Tibial artery (tissue), 4 donors: ENCODE results near the gene KCNK5.
A peak's percentile ranks its signal among the peaks of the same experiment; 100 is the strongest.

Source experiments
- DNase-seq, 2 donors: peaks; one replicate each; pipeline ENCODE4 v3.0.0-alpha.2; 2019
- H3K27ac ChIP-seq, 2 donors: fragments of 200-600 bp; sonication (generic) in 1 of 2; 1 replicate in 1 of 2; 2 replicates in 1 of 2; pipeline ENCODE4 v1.5.1; 2018 to 2019; ENCODE audit warnings: mild to moderate bottlenecking in 1 of 2
- H3K27me3 ChIP-seq, 2 donors: fragments of 200-600 bp; sonication (generic) in 1 of 2; one replicate each; pipeline versions ENCODE4 v1.5.1 to v1.6.0; 2016 to 2019
- H3K36me3 ChIP-seq, 3 donors: fragments of 200-600 bp; sonication (generic) in 2 of 3; one replicate each; pipeline ENCODE4 v1.5.1; 2016 to 2019; ENCODE audit warnings: mild to moderate bottlenecking in 2 of 3
- H3K4me1 ChIP-seq, 4 donors: fragments of 200-600 bp; sonication (generic) in 2 of 4; 1 replicate in 3 of 4; 2 replicates in 1 of 4; pipeline ENCODE4 v1.5.1; 2016 to 2019
- H3K4me3 ChIP-seq, 2 donors: fragments of 200-600 bp; sonication (generic) in 1 of 2; 1 replicate in 1 of 2; 2 replicates in 1 of 2; pipeline ENCODE4 v1.5.1; 2018 to 2019; ENCODE audit warnings: mild to moderate bottlenecking in 2 of 2
- H3K9me3 ChIP-seq, 3 donors: fragments of 200-600 bp; sonication (generic) in 1 of 3; one replicate each; pipeline ENCODE4 v1.5.1; 2016 to 2019
- intact Hi-C: fragments of 100-400 bp; cut with DNase I; formaldehyde crosslinking; loops from one replicate; pipeline ENCODE4 v1.15.0; 2023; ENCODE audit warnings: low total_unique reads
- TF ChIP-seq, protein P1 (sequence below), 2 experiments: fragments of 200-600 bp in 1 of 2; fragments of 450-650 bp in 1 of 2; IDR thresholded peaks; one replicate each; pipeline ENCODE4 v1.5.1; 2017 to 2019; ENCODE audit warnings: antibody characterized with exemption in 2 of 2, mild to moderate bottlenecking in 1 of 2, moderate library complexity in 1 of 2

KCNK5 gene

DNA sequence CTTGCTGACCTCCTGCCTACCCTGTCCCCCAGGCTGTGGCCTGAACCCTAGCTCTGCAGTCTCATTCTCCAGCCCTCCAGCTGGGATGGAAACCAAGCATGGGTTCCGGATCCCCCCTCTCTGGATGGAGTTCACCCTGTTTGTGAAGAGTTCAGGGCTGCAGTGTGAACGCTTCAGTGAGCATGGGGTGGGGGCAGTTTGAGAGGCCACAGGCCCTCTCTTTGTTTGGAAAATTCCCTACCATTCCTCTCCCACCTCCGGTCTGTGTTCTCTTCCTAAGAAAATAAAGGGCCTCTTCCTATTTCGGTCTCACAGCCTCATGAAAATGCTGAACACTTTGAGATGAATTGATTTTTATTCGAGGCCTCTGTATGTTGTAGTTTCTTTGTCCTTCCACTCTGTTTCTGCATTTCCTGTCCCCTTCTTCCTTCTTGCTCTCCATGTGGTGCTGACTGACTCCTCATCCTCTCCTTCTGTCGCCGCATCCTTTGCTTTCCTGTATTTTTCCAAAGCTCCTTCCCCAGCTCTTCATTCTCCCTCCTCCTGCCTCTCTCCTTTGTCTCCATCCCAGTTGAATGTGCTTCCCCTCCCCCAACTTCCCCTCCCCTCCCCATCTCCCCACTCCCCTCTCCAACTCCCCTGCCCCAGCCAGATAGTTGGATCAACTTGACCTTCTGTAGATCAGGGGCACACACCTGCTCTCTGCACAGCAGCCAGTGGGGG, 2.4 kb upstream of the KCNK5 start:
- Histone ChIP-seq H3K4me1 (peaks cover 0 to 16% (median 10%) of the 10 kb centered on the region in 4 donors), H3K9me3 (no peaks in the 10 kb centered on the region), H3K27me3 (peaks cover 0 to 23% of the 10 kb centered on the region in 2 donors), H3K36me3 (no peaks in the 10 kb centered on the region), H3K4me3 (no peak overlapping the region), H3K27ac (no peak overlapping the region)
- intact Hi-C loops: no loop called here
- TF ChIP-seq, protein P1, sequence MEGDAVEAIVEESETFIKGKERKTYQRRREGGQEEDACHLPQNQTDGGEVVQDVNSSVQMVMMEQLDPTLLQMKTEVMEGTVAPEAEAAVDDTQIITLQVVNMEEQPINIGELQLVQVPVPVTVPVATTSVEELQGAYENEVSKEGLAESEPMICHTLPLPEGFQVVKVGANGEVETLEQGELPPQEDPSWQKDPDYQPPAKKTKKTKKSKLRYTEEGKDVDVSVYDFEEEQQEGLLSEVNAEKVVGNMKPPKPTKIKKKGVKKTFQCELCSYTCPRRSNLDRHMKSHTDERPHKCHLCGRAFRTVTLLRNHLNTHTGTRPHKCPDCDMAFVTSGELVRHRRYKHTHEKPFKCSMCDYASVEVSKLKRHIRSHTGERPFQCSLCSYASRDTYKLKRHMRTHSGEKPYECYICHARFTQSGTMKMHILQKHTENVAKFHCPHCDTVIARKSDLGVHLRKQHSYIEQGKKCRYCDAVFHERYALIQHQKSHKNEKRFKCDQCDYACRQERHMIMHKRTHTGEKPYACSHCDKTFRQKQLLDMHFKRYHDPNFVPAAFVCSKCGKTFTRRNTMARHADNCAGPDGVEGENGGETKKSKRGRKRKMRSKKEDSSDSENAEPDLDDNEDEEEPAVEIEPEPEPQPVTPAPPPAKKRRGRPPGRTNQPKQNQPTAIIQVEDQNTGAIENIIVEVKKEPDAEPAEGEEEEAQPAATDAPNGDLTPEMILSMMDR (IDR thresholded peaks at IDR 0.05): no peak
- no peak for DNase-seq

DNA sequence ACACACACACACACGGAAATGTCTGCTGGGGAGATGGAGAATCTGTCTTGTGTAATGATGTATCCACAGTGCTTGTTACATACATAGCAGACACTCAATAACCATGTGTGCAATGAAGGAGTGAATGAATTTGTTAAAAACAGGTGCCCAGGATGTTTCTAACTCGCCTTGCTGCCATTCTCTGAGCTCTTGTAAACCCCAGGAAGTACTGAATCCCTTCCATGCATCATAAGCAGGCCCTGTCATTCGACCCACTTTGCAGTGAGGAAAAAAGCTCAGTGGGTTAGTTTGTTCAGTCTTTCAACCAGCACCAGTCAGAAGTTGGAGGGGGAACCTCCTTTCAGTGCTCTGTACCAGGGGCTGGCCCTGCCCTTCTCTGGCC, 1.4 kb upstream of the KCNK5 start:
- Histone ChIP-seq H3K4me3 (no peak overlapping the region), H3K4me1 (peaks cover 0 to 16% (median 10%) of the 10 kb centered on the region in 4 donors), H3K27me3 (peaks cover 0 to 29% of the 10 kb centered on the region in 2 donors), H3K9me3 (no peaks in the 10 kb centered on the region), H3K27ac (no peak overlapping the region), H3K36me3 (no peaks in the 10 kb centered on the region)
- DNase-seq: no peak
- intact Hi-C loops: no loop called here
- TF ChIP-seq, protein P1 (IDR thresholded peaks at IDR 0.05): no peak

DNA sequence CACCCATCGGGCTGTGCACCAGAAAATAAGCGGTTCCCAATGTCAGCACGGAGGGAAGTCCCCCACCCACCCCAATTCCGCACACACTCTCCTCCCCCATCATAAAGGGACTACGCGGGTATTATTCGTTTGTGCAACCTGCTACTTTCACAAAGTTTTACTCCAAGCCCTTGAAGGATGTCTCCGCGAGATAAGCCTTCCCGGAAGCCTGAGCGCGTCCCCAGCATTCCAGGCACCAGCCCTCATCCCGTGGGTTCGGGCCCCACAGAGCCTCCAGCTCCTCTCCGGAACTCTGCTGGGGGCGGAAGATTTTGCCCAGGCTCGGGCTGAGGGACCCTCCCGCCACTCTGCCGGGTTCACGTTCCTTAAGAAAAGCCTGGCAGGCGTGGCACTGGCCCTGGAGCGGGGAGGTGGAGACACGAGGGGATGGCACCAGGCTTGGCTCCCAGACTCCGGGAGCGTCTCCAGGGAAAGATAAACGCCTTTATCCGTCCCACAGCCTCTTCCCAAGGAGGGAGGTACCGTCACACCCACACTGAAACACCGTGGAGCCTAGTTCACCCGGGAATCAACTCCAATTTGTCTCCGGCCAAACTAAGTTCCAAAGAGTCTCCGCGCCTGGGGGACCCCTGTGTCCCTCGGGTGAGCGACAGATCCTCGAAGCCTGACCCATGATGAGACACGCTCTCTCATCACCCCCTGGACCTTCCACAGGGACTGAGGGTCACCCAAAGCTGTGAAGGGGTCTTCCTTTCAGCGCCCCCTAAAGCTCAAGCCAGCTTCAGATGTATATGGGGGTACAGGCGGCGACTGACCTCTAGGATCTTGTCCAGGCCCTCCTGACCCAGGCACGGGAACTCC, 934 bp downstream of the KCNK5 start:
- Histone ChIP-seq H3K4me1 (peaks cover 0 to 16% (median 10%) of the 10 kb centered on the region in 4 donors), H3K27me3 (peaks cover 0 to 29% of the 10 kb centered on the region in 2 donors), H3K4me3 (peak overlapping the region; percentile 44 to 54), H3K36me3 (no peaks in the 10 kb centered on the region), H3K9me3 (no peaks in the 10 kb centered on the region), H3K27ac (no peak overlapping the region)
- intact Hi-C loops: no loop called here
- DNase-seq: no peak
- TF ChIP-seq, protein P1 (IDR thresholded peaks at IDR 0.05): no peak

DNA sequence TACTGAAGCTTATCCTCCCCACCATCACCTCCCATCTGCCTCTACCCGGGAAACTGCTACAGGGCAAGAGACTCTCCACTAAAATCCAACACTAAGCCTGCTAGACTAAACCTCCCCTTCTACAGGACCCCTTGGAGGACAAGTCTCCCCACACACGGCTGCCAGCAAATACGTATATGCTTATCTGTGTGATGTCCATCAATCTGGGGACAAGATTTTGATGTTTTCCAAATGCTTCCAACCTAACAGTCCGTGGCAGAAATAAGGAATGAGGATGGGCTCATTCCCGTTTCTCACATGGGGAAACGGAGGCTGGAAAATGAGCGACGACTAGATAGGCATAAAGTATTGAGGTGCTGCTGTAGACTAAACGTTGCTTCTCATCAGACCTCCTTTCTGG, 1.8 kb downstream of the KCNK5 start:
- TF ChIP-seq, protein P1 (IDR thresholded peaks at IDR 0.05): no peak
- H3K36me3 ChIP-seq: no peaks in the 10 kb centered on the region
- intact Hi-C loops: no loop called here
- H3K4me1 ChIP-seq: peaks cover 0 to 16% (median 10%) of the 10 kb centered on the region in 4 donors
- H3K4me3 ChIP-seq: no peak overlapping the region
- no peak overlapping the region for H3K27ac ChIP-seq
- DNase-seq: no peak
- H3K9me3 ChIP-seq: no peaks in the 10 kb centered on the region
- peaks cover 0 to 29% of the 10 kb centered on the region in 2 donors for H3K27me3 ChIP-seq

DNA sequence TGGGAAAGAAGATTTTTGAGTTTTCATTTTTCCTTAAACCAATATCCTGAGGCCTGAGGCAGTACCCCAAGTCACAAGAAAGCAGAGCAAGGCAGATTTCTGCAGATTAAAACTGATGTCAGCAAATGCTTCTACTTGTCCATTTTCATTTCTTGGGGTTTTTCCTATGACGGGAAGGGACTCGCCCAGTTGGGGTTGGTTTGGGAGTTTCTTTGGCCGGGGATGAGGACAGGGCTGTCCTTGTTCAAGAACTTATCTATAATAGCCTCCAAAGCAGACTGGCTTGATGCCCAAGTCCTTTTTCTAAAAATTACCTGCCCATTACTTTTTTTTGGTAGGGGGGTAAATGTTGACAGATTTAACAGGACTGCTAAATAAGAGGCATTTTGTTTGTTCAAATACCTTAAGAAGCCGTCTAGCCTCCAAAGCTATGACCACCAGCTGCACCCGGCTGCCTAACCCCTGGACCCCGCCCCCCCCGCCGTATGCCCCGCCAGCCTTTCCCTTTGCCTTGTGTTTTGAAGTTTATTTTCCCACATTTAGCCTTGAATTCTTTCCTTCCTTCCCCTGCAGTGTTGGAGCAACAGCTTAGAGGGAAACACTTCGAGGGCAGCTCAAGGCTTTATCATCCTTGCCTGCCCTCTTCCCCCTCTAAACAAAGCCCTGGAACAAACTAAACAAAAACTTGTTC, 2.5 kb downstream of the KCNK5 start:
- Histone ChIP-seq H3K27ac (no peak overlapping the region), H3K27me3 (peaks cover 0 to 29% of the 10 kb centered on the region in 2 donors), H3K4me3 (no peak overlapping the region), H3K36me3 (no peaks in the 10 kb centered on the region), H3K4me1 (peaks cover 0 to 16% (median 10%) of the 10 kb centered on the region in 4 donors), H3K9me3 (no peaks in the 10 kb centered on the region)
- no peak for DNase-seq
- TF ChIP-seq, protein P1 (IDR thresholded peaks at IDR 0.05): no peak
- intact Hi-C loops: no loop called here
